ENCODE data around the gene HTRA3.

Gene HTRA3

GRCh38 chr4:8242782-8243560 lies 26.6 kb upstream of the HTRA3 start:
- TF ChIP-seq CTCF (IDR thresholded peaks at IDR 0.05; ENCODE audit: low read depth, low read length), result no peak
- no peaks in the 10 kb centered on the region for H3K9me3 ChIP-seq (ENCODE audit: severe bottlenecking)
- H3K27ac ChIP-seq, result peak overlapping the region; percentile 70
- no peaks in the 10 kb centered on the region for H3K27me3 ChIP-seq (ENCODE audit: insufficient read depth, low read depth, severe bottlenecking)
- H3K4me3 ChIP-seq (ENCODE audit: low read depth, low read length), result no peak overlapping the region
- no peaks in the 10 kb centered on the region for H3K36me3 ChIP-seq
- DNase-seq, result no peak

DNA sequence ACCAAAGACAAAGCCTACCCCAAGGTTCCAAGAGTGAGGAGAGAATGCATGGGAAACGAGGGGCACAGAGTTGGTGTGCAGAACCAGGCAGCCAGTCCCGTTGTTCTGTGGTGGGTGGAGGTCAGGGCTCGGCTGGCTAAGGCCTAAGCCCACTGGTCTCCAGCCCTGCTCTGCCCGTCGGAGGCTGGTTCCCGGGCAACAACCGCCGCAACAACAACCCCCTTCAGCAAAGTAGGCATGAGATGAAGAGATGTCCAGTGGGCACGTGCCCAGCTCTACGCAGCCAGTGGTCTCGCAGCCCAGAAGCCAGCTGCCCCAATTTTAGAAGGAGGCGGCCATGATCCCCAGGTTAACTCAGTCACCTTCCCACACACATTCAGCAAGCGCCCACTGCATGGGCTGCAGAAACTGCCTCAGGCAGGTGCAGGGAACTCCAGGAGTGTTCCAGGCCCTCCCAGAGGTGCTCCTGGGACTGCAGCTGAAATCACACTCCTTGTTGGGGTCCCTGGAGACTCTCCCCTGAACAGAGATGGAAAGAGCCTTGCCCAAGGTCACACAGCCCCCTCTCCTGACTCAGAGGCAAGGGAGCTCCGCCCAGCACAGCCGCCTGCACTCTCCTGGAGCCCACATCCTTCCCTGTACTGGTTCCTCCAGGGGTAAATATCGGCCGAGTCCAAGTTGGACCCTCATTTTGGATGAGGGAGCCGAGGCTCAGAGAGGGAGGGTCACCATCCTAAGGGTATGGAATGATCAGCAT lies 25.4 kb upstream of the HTRA3 start:
- no peak for TF ChIP-seq CTCF (IDR thresholded peaks at IDR 0.05; ENCODE audit: low read depth, low read length)

DNA sequence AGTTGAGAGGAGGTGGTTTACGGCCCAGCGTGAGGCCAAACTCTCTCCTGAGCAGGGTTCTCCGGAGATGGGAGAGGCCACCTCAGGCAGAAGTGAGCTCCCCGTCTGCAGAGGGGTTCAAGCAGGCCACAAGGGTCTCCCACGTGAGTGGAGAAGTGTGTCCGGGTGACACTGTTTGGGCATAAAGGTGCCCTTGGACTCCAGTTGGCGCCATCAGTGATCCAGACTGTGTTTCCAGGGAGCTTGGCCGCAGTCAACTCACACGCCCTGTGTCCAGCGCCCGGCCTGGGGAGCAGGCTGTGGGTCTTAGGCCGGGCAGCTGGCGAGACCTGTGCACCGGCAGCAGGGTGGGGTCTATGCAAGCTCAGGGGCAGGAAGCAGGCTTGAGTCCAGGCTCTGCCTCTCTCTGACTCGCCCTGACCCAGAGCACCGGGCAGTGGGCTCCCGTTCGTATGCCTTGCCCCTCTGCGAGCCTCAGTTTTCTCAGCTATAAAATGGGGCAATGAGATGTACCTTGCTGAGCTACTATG lies 24.6 kb upstream of the HTRA3 start:
- DNase-seq, result no peak
- H3K4me3 ChIP-seq (ENCODE audit: low read depth, low read length), result no peak overlapping the region
- TF ChIP-seq CTCF (IDR thresholded peaks at IDR 0.05; ENCODE audit: low read depth, low read length), result no peak
- H3K27me3 ChIP-seq (ENCODE audit: insufficient read depth, low read depth, severe bottlenecking), result no peaks in the 10 kb centered on the region
- H3K27ac ChIP-seq, result no peak overlapping the region
- no peaks in the 10 kb centered on the region for H3K36me3 ChIP-seq
- no peaks in the 10 kb centered on the region for H3K9me3 ChIP-seq (ENCODE audit: severe bottlenecking)

More for the DNA sequence above, 25.4 kb upstream of the HTRA3 start:
- H3K36me3 ChIP-seq, result no peaks in the 10 kb centered on the region
- no peak overlapping the region for H3K4me3 ChIP-seq (ENCODE audit: low read depth, low read length)
- no peaks in the 10 kb centered on the region for H3K9me3 ChIP-seq (ENCODE audit: severe bottlenecking)
- DNase-seq, result no peak
- H3K27me3 ChIP-seq (ENCODE audit: insufficient read depth, low read depth, severe bottlenecking), result no peaks in the 10 kb centered on the region
- no peak overlapping the region for H3K27ac ChIP-seq

- no peak for TF ChIP-seq CTCF (IDR thresholded peaks at IDR 0.05; ENCODE audit: low read depth, low read length)
- Histone ChIP-seq H3K4me3 (ENCODE audit: low read depth, low read length) (no peak overlapping the region), H3K27me3 (ENCODE audit: insufficient read depth, low read depth, severe bottlenecking) (no peaks in the 10 kb centered on the region), H3K36me3 (no peaks in the 10 kb centered on the region), H3K27ac (no peak overlapping the region), H3K9me3 (ENCODE audit: severe bottlenecking) (no peaks in the 10 kb centered on the region)
- DNase-seq, result no peak
Observed at GRCh38 chr4:8245884-8246833, 23.4 kb upstream of the HTRA3 start.

DNA sequence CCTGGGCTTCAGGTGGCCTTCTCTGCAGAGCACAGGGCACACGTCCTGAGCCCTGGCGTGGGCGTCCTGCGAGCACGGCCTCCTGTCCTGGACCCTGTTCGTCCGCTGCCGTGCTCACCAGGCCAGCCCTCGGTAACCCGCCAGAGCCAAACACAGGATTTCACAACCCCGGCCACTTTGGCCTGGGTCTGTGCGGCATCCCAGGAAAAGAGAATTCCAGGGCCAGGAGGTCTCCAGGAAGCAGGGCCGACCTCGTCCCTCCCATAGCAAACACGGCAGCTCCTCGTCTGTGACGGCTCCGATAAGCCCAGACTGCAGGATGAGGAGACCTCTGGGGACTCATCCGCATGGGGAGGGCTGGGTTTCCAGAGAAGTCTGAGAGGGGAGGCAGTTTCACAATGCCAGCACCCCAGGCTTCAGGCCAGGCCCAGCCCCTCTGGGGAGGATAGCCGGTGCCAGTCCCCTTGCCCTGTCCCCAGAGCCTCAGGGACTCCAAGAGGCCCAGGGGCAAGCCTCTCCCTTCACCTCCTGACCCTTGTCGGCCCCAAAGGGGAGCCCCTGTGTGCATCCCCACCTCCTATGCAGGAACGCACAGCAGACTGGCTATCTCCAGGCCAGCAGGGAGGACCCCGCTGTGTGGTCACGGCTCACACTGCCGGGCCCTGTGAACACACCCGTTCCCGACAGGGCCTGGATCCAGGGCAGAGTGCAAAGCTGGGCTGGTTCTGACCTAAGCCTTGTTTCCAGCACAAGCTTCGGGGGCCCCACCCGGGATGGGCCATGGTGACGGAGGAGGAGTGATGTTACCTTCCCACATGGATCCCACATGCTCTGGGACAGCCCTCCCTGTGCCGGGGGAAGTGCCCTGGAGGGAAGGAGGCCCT lies 22.3 kb upstream of the HTRA3 start:
- H3K4me3 ChIP-seq (ENCODE audit: low read depth, low read length), result no peak overlapping the region
- DNase-seq, result no peak
- H3K27ac ChIP-seq, result no peak overlapping the region
- H3K9me3 ChIP-seq (ENCODE audit: severe bottlenecking), result no peaks in the 10 kb centered on the region
- no peaks in the 10 kb centered on the region for H3K27me3 ChIP-seq (ENCODE audit: insufficient read depth, low read depth, severe bottlenecking)
- no peak for TF ChIP-seq CTCF (IDR thresholded peaks at IDR 0.05; ENCODE audit: low read depth, low read length)
- H3K36me3 ChIP-seq, result no peaks in the 10 kb centered on the region
